ENCODE measurements around the gene MACROD2.
"Not testable (repeated sequence)": the region's sequence is repeated elsewhere in the genome, so short reads cannot be mapped to it uniquely, and the experiment has no call there.

The MACROD2 gene

DNA sequence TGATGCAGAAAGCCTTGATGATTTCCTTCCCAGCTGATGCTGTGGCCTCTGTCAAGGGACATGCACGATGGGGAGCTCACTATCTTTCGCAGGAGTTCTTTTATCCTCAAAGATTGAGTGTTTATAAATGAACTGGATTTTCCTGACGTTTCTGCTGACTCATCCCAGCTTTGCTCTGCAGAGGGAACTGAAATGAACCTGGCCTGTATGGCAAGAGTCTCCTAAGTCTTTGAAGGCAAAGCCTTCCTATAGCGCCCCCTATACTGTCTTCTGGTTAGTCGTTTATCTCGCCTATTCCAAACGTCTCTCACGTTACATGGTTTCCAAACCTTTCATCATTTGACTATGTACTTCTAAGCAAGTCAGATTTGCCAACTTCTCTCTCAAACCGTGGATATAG, 2012.6 kb downstream of the MACROD2 start:
- POLR2A ChIA-PET, result no interaction called here
- Histone ChIP-seq H3K36me3 (ENCODE audit: control insufficient read depth in 2 of 2, insufficient read depth in 1 of 2, low read length in 2 of 2) (no peaks in the 10 kb centered on the region), H3K4me3 (ENCODE audit: low read depth, low read length) (no peak overlapping the region), H3K9me3 (ENCODE audit: control insufficient read depth, insufficient read depth, low read depth, low read length) (no peaks in the 10 kb centered on the region), H3K4me1 (ENCODE audit: control insufficient read depth, insufficient read depth, low read length) (no peaks in the 10 kb centered on the region), H3K27ac (ENCODE audit: extremely low read depth, low read depth, low read length) (no peak overlapping the region)
- CTCF ChIA-PET, result interaction anchor here (0.7 to 1.4 kb wide), 3 partner anchors 11 to 288 kb away, joined by 3 to 4 read pairs (median 3); no protein-coding TSS in a partner anchor
- TF ChIP-seq ZNF138 (tag by site-specific recombination; IDR thresholded peaks at IDR 0.05; ENCODE audit: borderline replicate concordance), result no peak

DNA sequence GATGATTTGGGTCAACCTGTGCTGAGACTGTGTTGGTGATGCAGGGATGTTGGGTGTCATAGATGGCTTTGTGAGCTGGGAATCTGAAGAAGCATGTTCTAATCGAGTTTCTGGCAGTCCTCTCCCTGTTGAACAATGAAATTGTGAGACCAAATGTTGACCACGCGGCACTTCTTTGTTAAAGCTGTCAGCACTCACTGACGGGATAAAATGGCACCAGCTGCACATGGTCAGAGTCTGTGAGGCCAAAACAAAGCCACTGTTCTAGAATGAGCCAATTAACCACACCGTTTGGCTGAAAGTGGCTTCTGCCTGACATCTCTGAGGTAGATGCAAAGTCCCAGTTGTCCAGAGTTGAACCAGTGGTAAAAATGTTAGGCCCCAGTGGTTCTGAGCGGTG, 2015.7 kb downstream of the MACROD2 start:
- Histone ChIP-seq H3K27ac (ENCODE audit: extremely low read depth, low read depth, low read length) (no peak overlapping the region), H3K4me1 (ENCODE audit: control insufficient read depth, insufficient read depth, low read length) (no peaks in the 10 kb centered on the region), H3K4me3 (ENCODE audit: low read depth, low read length) (no peak overlapping the region), H3K36me3 (ENCODE audit: control insufficient read depth in 2 of 2, insufficient read depth in 1 of 2, low read length in 2 of 2) (no peaks in the 10 kb centered on the region), H3K9me3 (ENCODE audit: control insufficient read depth, insufficient read depth, low read depth, low read length) (no peaks in the 10 kb centered on the region)
- CTCF ChIA-PET, result no interaction called here
- POLR2A ChIA-PET, result no interaction called here
- no peak for TF ChIP-seq ZNF10 (tag by site-specific recombination; IDR thresholded peaks at IDR 0.05)
- no peak for TF ChIP-seq ZNF488 (tag by site-specific recombination; IDR thresholded peaks at IDR 0.05)
- no peak for TF ChIP-seq HOXA7 (CRISPR knock-in tag; IDR thresholded peaks at IDR 0.05; ENCODE audit: borderline replicate concordance)
- no peak for TF ChIP-seq ZSCAN30 (tag by site-specific recombination; IDR thresholded peaks at IDR 0.05)
- TF ChIP-seq ZBTB11 (tag by site-specific recombination; conservative IDR thresholded peaks at IDR 0.05; ENCODE audit: low read depth), result no peak
- TF ChIP-seq ZFHX2 (tag by site-specific recombination; conservative IDR thresholded peaks at IDR 0.05), result no peak
- no peak for TF ChIP-seq ZNF133 (tag by site-specific recombination; IDR thresholded peaks at IDR 0.05)
- no peak for TF ChIP-seq ZNF449 (tag by site-specific recombination; IDR thresholded peaks at IDR 0.05)
- TF ChIP-seq ZNF791 (tag by site-specific recombination; IDR thresholded peaks at IDR 0.05), result no peak
- no peak for TF ChIP-seq SP7 (tag by site-specific recombination; IDR thresholded peaks at IDR 0.05)
- no peak for TF ChIP-seq ZEB2 (tag by site-specific recombination; IDR thresholded peaks at IDR 0.05)

- no peak overlapping the region for H3K4me3 ChIP-seq (ENCODE audit: low read depth, low read length)
- ChIA-PET CTCF (no interaction called here), POLR2A (no interaction called here)
- H3K27ac ChIP-seq (ENCODE audit: extremely low read depth, low read depth, low read length), result no peak overlapping the region
- H3K4me1 ChIP-seq (ENCODE audit: control insufficient read depth, insufficient read depth, low read length), result no peaks in the 10 kb centered on the region
- no peaks in the 10 kb centered on the region for H3K9me3 ChIP-seq (ENCODE audit: control insufficient read depth, insufficient read depth, low read depth, low read length)
- TF ChIP-seq ZNF626 (tag by site-specific recombination; IDR thresholded peaks at IDR 0.05) (no peak), HOXC10 (CRISPR knock-in tag; IDR thresholded peaks at IDR 0.05) (no peak), INSM2 (tag by site-specific recombination; IDR thresholded peaks at IDR 0.05) (no peak), ZNF426 (tag by site-specific recombination; IDR thresholded peaks at IDR 0.05) (no peak), ZNF2 (tag by site-specific recombination; IDR thresholded peaks at IDR 0.05) (no peak)
- no peaks in the 10 kb centered on the region for H3K36me3 ChIP-seq (ENCODE audit: control insufficient read depth in 2 of 2, insufficient read depth in 1 of 2, low read length in 2 of 2)
These were observed 2016.2 kb downstream of the MACROD2 start for GRCh38 chr20:16011519-16011918.

- H3K36me3 ChIP-seq (ENCODE audit: control insufficient read depth in 2 of 2, insufficient read depth in 1 of 2, low read length in 2 of 2); H3K27ac ChIP-seq (ENCODE audit: extremely low read depth, low read depth, low read length); H3K4me1 ChIP-seq (ENCODE audit: control insufficient read depth, insufficient read depth, low read length); H3K9me3 ChIP-seq (ENCODE audit: control insufficient read depth, insufficient read depth, low read depth, low read length); POLR2A ChIA-PET; H3K4me3 ChIP-seq (ENCODE audit: low read depth, low read length): not testable (repeated sequence)
- CTCF ChIA-PET, result interaction anchor here (0.6 kb wide), 1 partner anchor 1735 kb away, joined by 3 read pairs; no protein-coding TSS in a partner anchor
These were observed 2017.6 kb downstream of the MACROD2 start for GRCh38 chr20:16012934-16013333.
